ENCODE results near the gene STX1B. TPM values are rescaled to one million over a fixed set of nuclear protein-coding genes. Genes with fewer than 3 reads are reported as not detected.

Gene STX1B
- total RNA-seq, 1 experiment from 2014 or later = 15.9 TPM

DNA sequence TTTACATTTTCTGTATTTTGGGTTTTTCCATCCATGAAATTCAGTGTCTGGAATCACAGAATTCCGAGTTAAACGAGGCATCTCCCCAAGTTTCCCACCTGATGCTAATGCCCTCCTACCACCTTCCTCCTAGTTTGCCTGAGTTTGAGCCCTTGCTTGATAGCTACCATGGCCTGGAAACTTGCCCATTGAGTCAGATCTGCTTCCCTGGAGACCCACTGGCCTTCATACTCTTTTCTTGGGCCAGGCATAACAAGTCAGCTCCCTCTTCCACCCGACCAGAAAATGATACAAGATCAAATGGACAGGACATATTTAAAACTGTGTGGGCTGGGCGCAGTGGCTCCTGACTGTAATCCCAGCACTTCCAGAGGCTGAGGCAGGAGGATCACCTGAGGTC is 42.6 kb downstream of the STX1B start (continued):
- TF ChIP-seq ATF2 (CRISPR knock-in tag; IDR thresholded peaks at IDR 0.05; ENCODE audit: borderline replicate concordance, low read depth) (no peak), IRF2 (CRISPR knock-in tag; IDR thresholded peaks at IDR 0.05; ENCODE audit: borderline replicate concordance, low read depth) (no peak), CREB1 (CRISPR knock-in tag; IDR thresholded peaks at IDR 0.05) (no peak), ZNF425 (CRISPR knock-in tag; conservative IDR thresholded peaks at IDR 0.05) (no peak), TP53 (CRISPR knock-in tag; IDR thresholded peaks at IDR 0.05) (no peak), CBFB (CRISPR knock-in tag; IDR thresholded peaks at IDR 0.05; ENCODE audit: low read depth) (no peak), ERG (CRISPR knock-in tag; IDR thresholded peaks at IDR 0.05) (no peak), PRRX2 (CRISPR knock-in tag; IDR thresholded peaks at IDR 0.05) (no peak), ATF1 (CRISPR knock-in tag; IDR thresholded peaks at IDR 0.05) (no peak)

GRCh38 chr16:30966033-30966619 is 44.3 kb downstream of the STX1B start:
- CTCF ChIA-PET = interaction anchor here (0.6 to 1.4 kb wide), 2 partner anchors 12 to 129 kb away, joined by 6 read pairs; no protein-coding TSS in a partner anchor
- POLR2A ChIA-PET = no interaction called here
- no peaks in the 10 kb centered on the region for H3K9me3 Mint-ChIP-seq
- no peak for ATAC-seq
- no peaks in the 10 kb centered on the region for H3K4me1 Mint-ChIP-seq
- no peak overlapping the region for H3K4me3 Mint-ChIP-seq
- no peak for DNase-seq (ENCODE audit: low spot score)
- H3K27me3 Mint-ChIP-seq (ENCODE audit: low read depth) = no peaks in the 10 kb centered on the region
- H3K27ac Mint-ChIP-seq = no peak overlapping the region
- no peak for TF ChIP-seq FOXJ3 (CRISPR knock-in tag; IDR thresholded peaks at IDR 0.05; ENCODE audit: borderline replicate concordance)
- no peak for TF ChIP-seq NR3C1 (CRISPR knock-in tag; conservative IDR thresholded peaks at IDR 0.05; ENCODE audit: low read depth)
- H3K36me3 Mint-ChIP-seq = peaks cover 66% of the 10 kb centered on the region

GRCh38 chr16:30965436-30965835 is 45.0 kb downstream of the STX1B start:
- ChIA-PET POLR2A (no interaction called here), CTCF (interaction anchor here (0.6 to 1.7 kb wide), 3 partner anchors 12 to 130 kb away, joined by 5 to 9 read pairs (median 6); no protein-coding TSS in a partner anchor)

More at GRCh38 chr16:30965436-30965835, 45.0 kb downstream of the STX1B start:
- Mint-ChIP-seq H3K4me3 (no peak overlapping the region), H3K4me1 (no peaks in the 10 kb centered on the region), H3K9me3 (no peaks in the 10 kb centered on the region), H3K27me3 (ENCODE audit: low read depth) (no peaks in the 10 kb centered on the region), H3K27ac (no peak overlapping the region), H3K36me3 (peaks cover 66% of the 10 kb centered on the region)
- DNase-seq (ENCODE audit: low spot score) = no peak
- peak; percentile 41; the same call in 1 of the 2 replicates for ATAC-seq
- TF ChIP-seq, protein P1, sequence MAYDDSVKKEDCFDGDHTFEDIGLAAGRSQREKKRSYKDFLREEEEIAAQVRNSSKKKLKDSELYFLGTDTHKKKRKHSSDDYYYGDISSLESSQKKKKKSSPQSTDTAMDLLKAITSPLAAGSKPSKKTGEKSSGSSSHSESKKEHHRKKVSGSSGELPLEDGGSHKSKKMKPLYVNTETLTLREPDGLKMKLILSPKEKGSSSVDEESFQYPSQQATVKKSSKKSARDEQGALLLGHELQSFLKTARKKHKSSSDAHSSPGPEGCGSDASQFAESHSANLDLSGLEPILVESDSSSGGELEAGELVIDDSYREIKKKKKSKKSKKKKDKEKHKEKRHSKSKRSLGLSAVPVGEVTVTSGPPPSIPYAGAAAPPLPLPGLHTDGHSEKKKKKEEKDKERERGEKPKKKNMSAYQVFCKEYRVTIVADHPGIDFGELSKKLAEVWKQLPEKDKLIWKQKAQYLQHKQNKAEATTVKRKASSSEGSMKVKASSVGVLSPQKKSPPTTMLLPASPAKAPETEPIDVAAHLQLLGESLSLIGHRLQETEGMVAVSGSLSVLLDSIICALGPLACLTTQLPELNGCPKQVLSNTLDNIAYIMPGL (CRISPR knock-in tag; IDR thresholded peaks at IDR 0.05) = no peak
- TF ChIP-seq ETV6 (CRISPR knock-in tag; IDR thresholded peaks at IDR 0.05) (no peak), TEAD4 (CRISPR knock-in tag; IDR thresholded peaks at IDR 0.05) (no peak)

Measured in WTC11 (cell line).